ENCODE data around the gene INHBC. TPM values are rescaled to one million over a fixed set of nuclear protein-coding genes. Genes with fewer than 3 reads are reported as not detected.
A peak's percentile ranks its signal among the peaks of the same experiment; 100 is the strongest.

The INHBC gene
- total and polyA plus RNA-seq, 10 donors, result 0.19 TPM; not detected in 9

DNA sequence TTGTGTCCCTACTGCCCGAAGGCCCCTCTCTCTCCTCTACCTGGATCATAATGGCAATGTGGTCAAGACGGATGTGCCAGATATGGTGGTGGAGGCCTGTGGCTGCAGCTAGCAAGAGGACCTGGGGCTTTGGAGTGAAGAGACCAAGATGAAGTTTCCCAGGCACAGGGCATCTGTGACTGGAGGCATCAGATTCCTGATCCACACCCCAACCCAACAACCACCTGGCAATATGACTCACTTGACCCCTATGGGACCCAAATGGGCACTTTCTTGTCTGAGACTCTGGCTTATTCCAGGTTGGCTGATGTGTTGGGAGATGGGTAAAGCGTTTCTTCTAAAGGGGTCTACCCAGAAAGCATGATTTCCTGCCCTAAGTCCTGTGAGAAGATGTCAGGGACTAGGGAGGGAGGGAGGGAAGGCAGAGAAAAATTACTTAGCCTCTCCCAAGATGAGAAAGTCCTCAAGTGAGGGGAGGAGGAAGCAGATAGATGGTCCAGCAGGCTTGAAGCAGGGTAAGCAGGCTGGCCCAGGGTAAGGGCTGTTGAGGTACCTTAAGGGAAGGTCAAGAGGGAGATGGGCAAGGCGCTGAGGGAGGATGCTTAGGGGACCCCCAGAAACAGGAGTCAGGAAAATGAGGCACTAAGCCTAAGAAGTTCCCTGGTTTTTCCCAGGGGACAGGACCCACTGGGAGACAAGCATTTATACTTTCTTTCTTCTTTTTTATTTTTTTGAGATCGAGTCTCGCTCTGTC, 22.3 kb downstream of the INHBC start:
- peaks cover 26 to 59% (median 34%) of the 10 kb centered on the region in 6 donors for H3K4me1 ChIP-seq
- TF ChIP-seq, protein P1, sequence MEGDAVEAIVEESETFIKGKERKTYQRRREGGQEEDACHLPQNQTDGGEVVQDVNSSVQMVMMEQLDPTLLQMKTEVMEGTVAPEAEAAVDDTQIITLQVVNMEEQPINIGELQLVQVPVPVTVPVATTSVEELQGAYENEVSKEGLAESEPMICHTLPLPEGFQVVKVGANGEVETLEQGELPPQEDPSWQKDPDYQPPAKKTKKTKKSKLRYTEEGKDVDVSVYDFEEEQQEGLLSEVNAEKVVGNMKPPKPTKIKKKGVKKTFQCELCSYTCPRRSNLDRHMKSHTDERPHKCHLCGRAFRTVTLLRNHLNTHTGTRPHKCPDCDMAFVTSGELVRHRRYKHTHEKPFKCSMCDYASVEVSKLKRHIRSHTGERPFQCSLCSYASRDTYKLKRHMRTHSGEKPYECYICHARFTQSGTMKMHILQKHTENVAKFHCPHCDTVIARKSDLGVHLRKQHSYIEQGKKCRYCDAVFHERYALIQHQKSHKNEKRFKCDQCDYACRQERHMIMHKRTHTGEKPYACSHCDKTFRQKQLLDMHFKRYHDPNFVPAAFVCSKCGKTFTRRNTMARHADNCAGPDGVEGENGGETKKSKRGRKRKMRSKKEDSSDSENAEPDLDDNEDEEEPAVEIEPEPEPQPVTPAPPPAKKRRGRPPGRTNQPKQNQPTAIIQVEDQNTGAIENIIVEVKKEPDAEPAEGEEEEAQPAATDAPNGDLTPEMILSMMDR (IDR thresholded peaks at IDR 0.05 in 8 of 11, conservative IDR thresholded peaks at IDR 0.05 in 3 of 11), result no peak
- TF ChIP-seq POLR2A (IDR thresholded peaks at IDR 0.05) (no peak), POLR2AphosphoS5 (IDR thresholded peaks at IDR 0.05) (no peak)
- H3K36me3 ChIP-seq, result no peaks in the 10 kb centered on the region
- WGBS, 5 donors, result 89 to 97% (median 90%) methylated on average over 6 of the region's 6 CpGs
- H3K4me3 ChIP-seq, result no peak overlapping the region
- H3K27ac ChIP-seq, result no peak overlapping the region
- intact Hi-C loops (cut with DNase I; ENCODE audit: low total_unique reads), result no loop called here
- H3K27me3 ChIP-seq (replicated peaks in 1 of 7), result peaks cover 0 to 30% (median 13%) of the 10 kb centered on the region in 7 donors
- H3K9me3 ChIP-seq, result no peaks in the 10 kb centered on the region
- peak; percentile 53 for DNase-seq

DNA sequence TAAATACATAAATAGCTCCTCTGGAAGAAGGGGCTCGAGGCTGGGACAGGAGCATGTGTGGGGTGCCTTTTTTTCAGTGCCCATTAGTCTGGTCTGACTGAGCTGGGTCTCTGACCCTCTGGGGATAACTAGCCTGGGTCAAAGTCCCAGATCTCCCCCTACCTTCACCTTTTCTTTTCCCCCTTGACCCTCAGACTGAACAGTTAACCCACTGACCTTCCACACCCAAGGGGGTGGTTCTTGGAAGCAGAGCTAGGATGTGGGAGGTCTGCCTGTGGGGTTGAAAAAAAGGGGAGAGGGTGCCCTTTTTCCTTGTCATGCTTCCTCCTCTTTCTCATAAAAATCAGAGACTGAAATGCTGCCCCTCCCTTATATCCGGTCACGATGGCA, 24.1 kb downstream of the INHBC start:
- intact Hi-C loops (cut with DNase I; ENCODE audit: low total_unique reads), result no loop called here
- 11 to 25% (median 14%) methylated on average over 3 of the region's 3 CpGs for WGBS, 5 donors
- Histone ChIP-seq H3K4me1 (peaks cover 31 to 67% (median 46%) of the 10 kb centered on the region in 6 donors), H3K36me3 (no peaks in the 10 kb centered on the region), H3K9me3 (no peaks in the 10 kb centered on the region), H3K27ac (peak overlapping the region; percentile 84 to 94 (median 88)), H3K4me3 (peak overlapping the region; percentile 60 to 91 (median 65)), H3K27me3 (replicated peaks in 1 of 7) (peaks cover 0 to 29% (median 13%) of the 10 kb centered on the region in 7 donors)
- no peak for TF ChIP-seq POLR2AphosphoS5 (IDR thresholded peaks at IDR 0.05)
- TF ChIP-seq POLR2A (IDR thresholded peaks at IDR 0.05), result peak in 1 of 3 donors; percentile 19
- DNase-seq, result no peak

DNA sequence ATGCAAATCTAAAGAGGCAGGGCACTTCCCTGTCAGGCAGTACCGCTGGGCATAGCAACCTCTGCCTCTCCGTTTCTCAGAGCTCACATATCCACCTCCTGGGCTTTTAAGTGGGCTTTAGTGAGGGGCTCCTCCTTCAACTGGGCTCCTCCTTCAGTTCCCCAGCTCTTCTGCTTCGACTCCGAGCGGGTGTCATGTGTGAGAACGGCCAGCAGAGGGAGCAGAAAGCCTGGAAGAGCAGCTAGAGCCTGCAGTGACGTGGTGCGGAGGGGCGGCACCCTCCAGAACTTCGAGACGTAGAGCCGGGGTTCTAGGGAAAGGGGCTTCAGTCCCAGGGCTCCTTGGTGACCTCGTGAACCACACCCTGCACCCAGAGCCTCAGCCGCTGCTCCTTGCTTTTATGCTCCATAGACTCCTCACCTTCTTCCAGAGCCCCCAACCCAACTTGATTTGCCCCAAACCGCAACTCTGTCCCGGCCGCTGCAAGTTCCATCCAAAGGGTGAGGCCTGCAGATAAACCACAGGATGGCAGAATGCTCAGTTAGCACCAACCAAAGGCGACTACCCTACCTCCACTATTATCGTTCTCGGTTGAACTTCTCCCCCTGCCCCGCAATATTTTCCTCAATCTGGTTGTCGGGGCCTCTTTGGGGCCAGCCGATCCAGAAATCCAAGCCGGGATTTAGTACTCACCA, 24.6 kb downstream of the INHBC start:
- TF ChIP-seq POLR2A (IDR thresholded peaks at IDR 0.05) (peak in 1 of 3 donors; percentile 51), POLR2AphosphoS5 (IDR thresholded peaks at IDR 0.05) (peak; percentile 62 to 88 (median 79))
- TF ChIP-seq, protein P1 (IDR thresholded peaks at IDR 0.05 in 8 of 11, conservative IDR thresholded peaks at IDR 0.05 in 3 of 11), result peak; percentile 94 to 100 (median 97)
- 0 to 2% (median 0%) methylated on average over 17 to 24 of the region's 24 CpGs for WGBS, 5 donors
- Histone ChIP-seq H3K36me3 (no peaks in the 10 kb centered on the region), H3K9me3 (no peaks in the 10 kb centered on the region), H3K27me3 (replicated peaks in 1 of 7) (peaks cover 0 to 29% (median 13%) of the 10 kb centered on the region in 7 donors), H3K27ac (peak overlapping the region; percentile 84 to 94 (median 88)), H3K4me1 (peaks cover 31 to 67% (median 46%) of the 10 kb centered on the region in 6 donors), H3K4me3 (peak overlapping the region; percentile 60 to 91 (median 65))
- DNase-seq, result peak; percentile 97
- intact Hi-C loops (cut with DNase I; ENCODE audit: low total_unique reads), result no loop called here

DNA sequence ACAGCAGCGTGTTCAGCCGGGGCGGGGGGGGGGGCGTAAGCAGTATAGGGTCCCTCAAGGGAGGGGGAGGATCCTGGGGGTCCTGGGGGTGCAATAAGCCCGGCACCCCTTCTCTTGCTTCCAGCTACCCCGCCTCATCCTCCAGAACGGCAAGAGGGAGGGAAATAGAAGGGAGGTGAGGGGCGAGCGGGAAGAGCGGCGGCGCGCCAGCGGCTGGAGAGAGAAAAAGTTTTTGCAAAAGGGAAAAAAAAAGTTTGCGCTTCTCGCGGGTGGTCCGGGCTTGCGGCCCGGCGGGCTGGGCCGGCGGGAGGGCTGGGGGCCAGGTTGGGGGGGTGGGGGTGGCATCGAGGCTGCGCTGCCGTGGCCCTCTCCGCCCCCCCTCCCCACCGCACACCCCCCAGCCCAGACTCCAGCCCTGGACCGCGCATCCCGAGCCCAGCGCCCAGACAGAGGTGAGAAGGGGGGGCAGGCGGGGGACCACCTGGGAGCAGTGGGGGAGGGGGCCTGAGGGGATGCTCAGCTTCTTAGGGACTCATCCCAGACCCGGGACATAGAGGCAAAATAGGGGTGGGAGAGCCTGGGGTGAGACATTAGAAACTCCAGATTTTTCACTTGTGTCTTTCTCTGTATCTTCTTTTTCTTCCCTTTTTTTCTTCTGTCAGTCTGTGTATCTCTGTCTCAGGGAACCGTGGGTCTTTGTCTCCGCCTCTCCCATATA, 25.3 kb downstream of the INHBC start, which contains the start of gene GLI1:
Gene GLI1 (plus strand): TSS at position 36 of the 718 bp plus-strand sequence. CDS start 3,907 bp downstream, outside the sequence.
- peak within 1 kb of the TSS; percentile 60 to 91 (median 65) for H3K4me3 ChIP-seq
- H3K36me3 ChIP-seq, result no peaks in the 10 kb centered on the region
- H3K27ac ChIP-seq, result peak within 1 kb of the TSS; percentile 84 to 94 (median 88)
- intact Hi-C loops (cut with DNase I; ENCODE audit: low total_unique reads), result no loop called here
- H3K27me3 ChIP-seq (replicated peaks in 1 of 7), result peaks cover 0 to 29% (median 13%) of the 10 kb centered on the region in 7 donors
- H3K4me1 ChIP-seq, result peaks cover 31 to 67% (median 46%) of the 10 kb centered on the region in 6 donors
- H3K9me3 ChIP-seq, result no peaks in the 10 kb centered on the region
- TF ChIP-seq, protein P1 (IDR thresholded peaks at IDR 0.05 in 8 of 11, conservative IDR thresholded peaks at IDR 0.05 in 3 of 11), result no peak
- TF ChIP-seq POLR2AphosphoS5 (IDR thresholded peaks at IDR 0.05), result no peak
- no peak for TF ChIP-seq POLR2A (IDR thresholded peaks at IDR 0.05)
- 0 to 1% (median 1%) methylated on average over 25 to 36 of the region's 36 CpGs for WGBS, 5 donors
- DNase-seq, result peak; percentile 81

Data from spleen (tissue), 11 donors.